ENCODE measurements around the gene ZBTB34.

ZBTB34 gene

GRCh38 chr9:126926364-126926763, 65.9 kb downstream of the ZBTB34 start:
- no peak for DNase-seq (ENCODE audit: low spot score)

DNA sequence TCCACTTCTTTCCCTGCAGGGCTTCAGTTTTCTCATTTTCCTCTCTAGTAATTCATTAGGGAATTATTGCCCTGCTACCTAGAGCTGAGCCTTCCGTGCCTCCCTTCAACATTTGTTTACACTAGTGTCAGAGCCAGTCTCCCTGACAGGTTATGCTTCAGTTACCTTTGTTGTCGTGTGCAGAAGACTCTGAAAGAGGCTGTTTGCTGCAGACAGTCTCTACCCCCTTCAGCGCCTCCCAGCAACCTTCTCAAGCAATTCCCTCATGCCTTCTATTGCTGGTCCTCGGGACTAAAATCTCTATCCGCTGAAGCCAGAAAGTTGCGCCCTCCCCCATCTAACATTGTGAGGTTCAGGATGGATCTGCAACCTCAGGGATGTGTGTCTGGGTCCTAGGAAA, 67.0 kb downstream of the ZBTB34 start:
- DNase-seq (ENCODE audit: low spot score), result no peak

GRCh38 chr9:126932871-126933321, 72.5 kb downstream of the ZBTB34 start:
- DNase-seq (ENCODE audit: low spot score), result no peak

GRCh38 chr9:126933334-126933980, 73.0 kb downstream of the ZBTB34 start:
- no peak for DNase-seq (ENCODE audit: low spot score)

DNA sequence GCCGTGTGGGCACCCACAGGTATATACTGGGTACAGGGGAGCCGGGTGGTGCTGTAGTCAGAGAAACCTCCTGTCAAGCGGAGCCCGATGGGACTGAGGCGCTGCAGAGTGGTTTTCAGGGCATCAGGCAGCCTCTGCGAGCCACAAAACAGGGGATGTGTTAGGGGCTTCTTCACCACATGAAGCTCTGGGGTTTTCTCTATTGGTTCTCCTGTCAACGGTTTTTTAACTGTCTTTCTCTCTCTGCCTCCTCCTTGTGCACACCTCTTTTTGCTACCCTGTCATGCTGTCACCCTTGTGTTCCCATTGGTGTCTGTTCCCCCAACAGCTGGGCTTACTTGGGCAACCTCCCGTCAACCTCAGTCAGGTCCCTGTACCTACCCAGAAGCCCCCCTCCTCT, 74.0 kb downstream of the ZBTB34 start:
- DNase-seq (ENCODE audit: low spot score), result no peak
